A549 (cell line): ENCODE results near the gene NTSR1. TPM values are rescaled to one million over a fixed set of nuclear protein-coding genes. Genes with fewer than 3 reads are reported as not detected.

Source experiments
- ATAC-seq, 2 experiments: fragments of 200-7000 bp in 1 of 2; fragments of >200 bp in 1 of 2; cut with Nextera tagmentation in 1 of 2; cut with Tn5 transposase in 1 of 2; 3 replicates each; pipeline versions ENCODE4 v1.8.0 to v1.9.1; 2018 to 2020; ENCODE audit warnings: mild to moderate bottlenecking in 1 of 2, moderate library complexity in 1 of 2
- CTCF ChIA-PET: fragments of 300-600 bp; sonication (Branson Sonifier 250); formaldehyde crosslinking; extraction: SDS; loops from one replicate; lab custom pipeline; 2021; ENCODE audit warnings: antibody characterized with exemption, inconsistent platforms; lab: Yijun Ruan, JAX
- POLR2A ChIA-PET: fragments of 350-600 bp; formaldehyde crosslinking; extraction: SDS; loops from one replicate; lab custom pipeline; 2021; ENCODE audit warnings: antibody characterized with exemption, inconsistent platforms; lab: Yijun Ruan, JAX
- DNase-seq, 2 experiments: peaks; one replicate each; pipeline versions ENCODE4 v3.0.0 to v3.0.0-alpha.2; 2011 to 2016; ENCODE audit warnings: low read depth in 1 of 2, low spot score in 1 of 2
- FAIRE-seq: peaks from 2 replicates; lab custom pipeline; 2011; peaks lifted over from hg19 to GRCh38; lab: Jason Lieb, UNC
- H3K27ac ChIP-seq, 2 experiments: fragments of >200 bp; sonication (Bioruptor Twin); formaldehyde crosslinking; 3 replicates each; pipeline ENCODE4 v1.5.1; 2016 to 2017
- H3K4me1 ChIP-seq: fragments of >200 bp; sonication (Bioruptor Twin); formaldehyde crosslinking; 3 replicates; pipeline ENCODE4 v1.6.1; 2016
- H3K4me2 ChIP-seq: fragments of >200 bp; sonication (Bioruptor Twin); formaldehyde crosslinking; 3 replicates; pipeline ENCODE4 v1.6.1; 2016
- H3K4me3 ChIP-seq: fragments of >200 bp; sonication (Bioruptor Twin); formaldehyde crosslinking; 3 replicates; pipeline ENCODE4 v1.5.1; 2016
- H3K9me3 ChIP-seq: fragments of >200 bp; sonication (Bioruptor Twin); formaldehyde crosslinking; 3 replicates; pipeline ENCODE4 v1.6.1; 2016
- BHLHE40 ChIP-seq: IDR thresholded peaks from 2 replicates; pipeline ENCODE4 v1.6.1; 2012; ENCODE audit warnings: low read depth, low read length, inconsistent platforms
- CEBPB ChIP-seq, 2 experiments: fragments of >200 bp in 1 of 2; sonication (Bioruptor Twin) in 1 of 2; formaldehyde crosslinking in 1 of 2; IDR thresholded peaks; 2 replicates each; pipeline ENCODE4 v1.6.1; 2012 to 2016
- EHF ChIP-seq: fragments of 250-450 bp; sonication (Bioruptor Pico); IDR thresholded peaks from 2 replicates; pipeline ENCODE4 v1.5.0; 2020; ENCODE audit warnings: mild to moderate bottlenecking
- EHMT2 ChIP-seq: fragments of 200-600 bp; sonication (generic); IDR thresholded peaks from 2 replicates; pipeline ENCODE4 v1.6.1; 2016; ENCODE audit warnings: antibody characterized with exemption, low read depth, mild to moderate bottlenecking, moderate library complexity
- ELK1 ChIP-seq: fragments of 150-350 bp; IDR thresholded peaks from 2 replicates; pipeline ENCODE4 v1.6.1; 2014; ENCODE audit warnings: low read depth, mild to moderate bottlenecking, low read length
- ESRRA ChIP-seq: fragments of 150-350 bp; IDR thresholded peaks from 2 replicates; pipeline ENCODE4 v1.6.1; 2014; ENCODE audit warnings: mild to moderate bottlenecking, low read length, borderline replicate concordance
- FOSB ChIP-seq: fragments of 250-450 bp; sonication (Bioruptor Pico); IDR thresholded peaks from 2 replicates; pipeline ENCODE4 v1.5.0; 2020; ENCODE audit warnings: mild to moderate bottlenecking, moderate library complexity
- FOSL2 ChIP-seq, 2 experiments: fragments of 450-650 bp in 1 of 2; fragments of >200 bp in 1 of 2; sonication (Bioruptor Twin) in 1 of 2; formaldehyde crosslinking; IDR thresholded peaks; 2 replicates each; pipeline versions ENCODE4 v1.5.0 to v1.6.1; 2016 to 2020; ENCODE audit warnings: mild to moderate bottlenecking in 1 of 2, moderate library complexity in 1 of 2
- HDAC2 ChIP-seq: fragments of 200-600 bp; sonication (generic); IDR thresholded peaks from 2 replicates; pipeline ENCODE4 v1.6.1; 2016
- HMGXB4 ChIP-seq: fragments of 250-450 bp; sonication (Bioruptor Pico); IDR thresholded peaks from 2 replicates; pipeline ENCODE4 v1.5.0; 2021; ENCODE audit warnings: mild to moderate bottlenecking, moderate library complexity, borderline replicate concordance
- MAFK ChIP-seq: fragments of 450-650 bp; IDR thresholded peaks from 2 replicates; pipeline ENCODE4 v1.6.1; 2014; ENCODE audit not compliant: partially characterized antibody
- MAX ChIP-seq: IDR thresholded peaks from 2 replicates; pipeline ENCODE4 v1.6.1; 2012
- MAZ ChIP-seq: fragments of 150-350 bp; IDR thresholded peaks from 2 replicates; pipeline ENCODE4 v1.6.1; 2014; ENCODE audit warnings: antibody characterized with exemption, low read depth, low read length, borderline replicate concordance
- NPAS2 ChIP-seq: fragments of 250-450 bp; sonication (Bioruptor Pico); IDR thresholded peaks from 2 replicates; pipeline ENCODE4 v1.8.0; 2022; ENCODE audit warnings: mild to moderate bottlenecking, moderate library complexity, borderline replicate concordance
- NR3C1 ChIP-seq: fragments of >200 bp; sonication (Bioruptor Twin); formaldehyde crosslinking; IDR thresholded peaks from 3 replicates; pipeline ENCODE4 v1.6.1; 2017
- PBX3 ChIP-seq: IDR thresholded peaks from 2 replicates; pipeline ENCODE4 v1.6.1; 2012
- PHF8 ChIP-seq: fragments of 200-600 bp; sonication (generic); IDR thresholded peaks from 2 replicates; pipeline ENCODE4 v1.6.1; 2016; ENCODE audit warnings: low read depth, mild to moderate bottlenecking, antibody characterized with exemption, moderate library complexity, borderline replicate concordance
- RAD21 ChIP-seq, 2 experiments: fragments of >200 bp in 1 of 2; sonication (Bioruptor Twin) in 1 of 2; formaldehyde crosslinking in 1 of 2; IDR thresholded peaks in 1 of 2; conservative IDR thresholded peaks in 1 of 2; 2 replicates in 1 of 2; 3 replicates in 1 of 2; pipeline ENCODE4 v1.6.1; 2012 to 2018; ENCODE audit warnings: inconsistent platforms in 1 of 2
- RARB ChIP-seq: fragments of 250-450 bp; sonication (Bioruptor Pico); IDR thresholded peaks from 2 replicates; pipeline ENCODE4 v1.8.0; 2021; ENCODE audit warnings: mild to moderate bottlenecking, moderate library complexity
- RCOR1 ChIP-seq: fragments of 150-350 bp; IDR thresholded peaks from 2 replicates; pipeline ENCODE4 v1.6.1; 2014; ENCODE audit warnings: antibody characterized with exemption, low read length, low read depth
- ZSCAN20 ChIP-seq: fragments of 250-450 bp; sonication (Bioruptor Pico); IDR thresholded peaks from 2 replicates; pipeline ENCODE4 v1.8.0; 2022; ENCODE audit warnings: mild to moderate bottlenecking, moderate library complexity
- WGBS: methylation state at CpG from one replicate; pipeline ENCODE4 v1.1.6; 2017; ENCODE audit errors: missing lambda C conversion rate; 5-methylcytosine and 5-hydroxymethylcytosine counted together
- polyA plus RNA-seq, 4 experiments: library from polyadenylated mRNA; depleted of rRNA in 3 of 4; stranded (reverse); fragments of >200 nt; fragmentation: RNase III in 1 of 4; extraction: RNeasy Plus Mini Kit Qiagen cat#74134 plus additional on column Dnase treatment in 1 of 4; gene quantifications; 2 replicates in 3 of 4; 3 replicates in 1 of 4; pipeline ENCODE4 v1.2.3, GENCODE V29; 2011 to 2017

Gene NTSR1
- polyA plus RNA-seq, 2 of the 4 experiments (the other 2 are of a cell fraction), result 0.03 TPM; not detected in 1

GRCh38 chr20:62744741-62745191 is 36.1 kb downstream of the NTSR1 start:
- ATAC-seq (no peak), FAIRE-seq (no peak), DNase-seq (no peak)
- ChIA-PET CTCF (no interaction called here), POLR2A (no interaction called here)
- Histone ChIP-seq H3K4me3 (no peak overlapping the region), H3K4me1 (peaks cover 16% of the 10 kb centered on the region), H3K9me3 (no peaks in the 10 kb centered on the region; the same call in 2 of the 3 replicates), H3K27ac (no peak overlapping the region), H3K4me2 (no peak overlapping the region)
- no peak for TF ChIP-seq EHF (CRISPR knock-in tag)
- no peak for TF ChIP-seq ESRRA
- no peak for TF ChIP-seq FOSL2 (IDR thresholded peaks at IDR 0.05)
- TF ChIP-seq FOSL2 (CRISPR knock-in tag; IDR thresholded peaks at IDR 0.05), result no peak
- no peak for TF ChIP-seq NR3C1
- TF ChIP-seq HDAC2, result no peak
- TF ChIP-seq NPAS2 (CRISPR knock-in tag), result no peak
- no peak for TF ChIP-seq PHF8
- TF ChIP-seq MAZ, result no peak
- TF ChIP-seq ZSCAN20 (CRISPR knock-in tag), result no peak
- no peak for TF ChIP-seq RAD21 (conservative IDR thresholded peaks at IDR 0.05 in 1 of 2, IDR thresholded peaks at IDR 0.05 in 1 of 2)
- no peak for TF ChIP-seq FOSB (CRISPR knock-in tag)
- no peak for TF ChIP-seq ELK1
- no peak for TF ChIP-seq RARB (CRISPR knock-in tag)
- no peak for TF ChIP-seq EHMT2
- TF ChIP-seq MAFK, result no peak
- WGBS, result 43% methylated on average over 5 of the region's 6 CpGs

GRCh38 chr20:62745279-62745951 is 36.8 kb downstream of the NTSR1 start:
- FAIRE-seq (no peak), DNase-seq (no peak), ATAC-seq (no peak)
- 69% methylated on average over 11 of the region's 11 CpGs for WGBS
- no peak overlapping the region for H3K4me3 ChIP-seq
- H3K4me1 ChIP-seq, result peaks cover 10% of the 10 kb centered on the region
- H3K27ac ChIP-seq, result no peak overlapping the region
- H3K4me2 ChIP-seq, result no peak overlapping the region
- no peak for TF ChIP-seq RCOR1
- no peak for TF ChIP-seq BHLHE40
- no peak for TF ChIP-seq ESRRA
- TF ChIP-seq MAX, result no peak
- TF ChIP-seq CEBPB (IDR thresholded peaks at IDR 0.05), result no peak
- no peak for TF ChIP-seq NR3C1
- TF ChIP-seq PBX3, result no peak
- no peak for TF ChIP-seq HMGXB4 (CRISPR knock-in tag)
- no peak for TF ChIP-seq EHMT2
- POLR2A ChIA-PET, result no interaction called here
- CTCF ChIA-PET, result interaction anchor here (2.4 kb wide), 1 partner anchor 46 kb away, joined by 10 read pairs; no protein-coding TSS in a partner anchor
- no peaks in the 10 kb centered on the region; the same call in 2 of the 3 replicates for H3K9me3 ChIP-seq
